ENCODE data around the gene RAB31. TPM values are rescaled to one million over a fixed set of nuclear protein-coding genes. Genes with fewer than 3 reads are reported as not detected.

RAB31 gene
- total and polyA plus RNA-seq, 3 donors from 2014 or later = 75.9 to 110 (median 81.5) TPM

DNA sequence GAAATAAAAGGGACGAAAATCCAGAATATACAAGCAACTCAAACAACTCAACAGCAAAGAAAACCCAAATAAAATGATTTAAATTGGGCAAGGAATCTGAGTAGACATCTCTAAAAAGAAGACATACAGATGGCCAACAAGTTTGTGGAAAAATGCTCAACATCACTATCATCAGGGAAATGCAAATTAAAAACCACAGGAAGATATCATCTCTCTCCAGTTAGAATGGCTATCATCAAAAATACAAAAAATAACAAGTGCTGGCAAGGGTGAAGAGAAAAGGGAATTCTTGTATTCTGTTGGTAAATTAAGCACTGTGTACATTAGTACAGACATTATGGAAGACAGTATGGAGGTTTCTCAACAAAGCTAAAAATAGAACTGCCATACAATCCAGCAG is 80.0 kb downstream of the RAB31 start:
- Histone ChIP-seq H3K27ac (no peak overlapping the region), H3K4me1 (no peaks in the 10 kb centered on the region), H3K27me3 (no peaks in the 10 kb centered on the region), H3K36me3 (ENCODE audit: low read depth, missing control alignments) (no peaks in the 10 kb centered on the region), H3K4me3 (no peak overlapping the region), H3K9me3 (no peaks in the 10 kb centered on the region)
- intact Hi-C loops (cut with DNase I; ENCODE audit: low total_unique reads) = no loop called here
- no peak for DNase-seq
- TF ChIP-seq, protein P1, sequence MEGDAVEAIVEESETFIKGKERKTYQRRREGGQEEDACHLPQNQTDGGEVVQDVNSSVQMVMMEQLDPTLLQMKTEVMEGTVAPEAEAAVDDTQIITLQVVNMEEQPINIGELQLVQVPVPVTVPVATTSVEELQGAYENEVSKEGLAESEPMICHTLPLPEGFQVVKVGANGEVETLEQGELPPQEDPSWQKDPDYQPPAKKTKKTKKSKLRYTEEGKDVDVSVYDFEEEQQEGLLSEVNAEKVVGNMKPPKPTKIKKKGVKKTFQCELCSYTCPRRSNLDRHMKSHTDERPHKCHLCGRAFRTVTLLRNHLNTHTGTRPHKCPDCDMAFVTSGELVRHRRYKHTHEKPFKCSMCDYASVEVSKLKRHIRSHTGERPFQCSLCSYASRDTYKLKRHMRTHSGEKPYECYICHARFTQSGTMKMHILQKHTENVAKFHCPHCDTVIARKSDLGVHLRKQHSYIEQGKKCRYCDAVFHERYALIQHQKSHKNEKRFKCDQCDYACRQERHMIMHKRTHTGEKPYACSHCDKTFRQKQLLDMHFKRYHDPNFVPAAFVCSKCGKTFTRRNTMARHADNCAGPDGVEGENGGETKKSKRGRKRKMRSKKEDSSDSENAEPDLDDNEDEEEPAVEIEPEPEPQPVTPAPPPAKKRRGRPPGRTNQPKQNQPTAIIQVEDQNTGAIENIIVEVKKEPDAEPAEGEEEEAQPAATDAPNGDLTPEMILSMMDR (IDR thresholded peaks at IDR 0.05) = no peak
- no peak for TF ChIP-seq POLR2A (IDR thresholded peaks at IDR 0.05)
- WGBS, 2 donors = 89 to 98% methylated on average over 1 of the region's 1 CpG

DNA sequence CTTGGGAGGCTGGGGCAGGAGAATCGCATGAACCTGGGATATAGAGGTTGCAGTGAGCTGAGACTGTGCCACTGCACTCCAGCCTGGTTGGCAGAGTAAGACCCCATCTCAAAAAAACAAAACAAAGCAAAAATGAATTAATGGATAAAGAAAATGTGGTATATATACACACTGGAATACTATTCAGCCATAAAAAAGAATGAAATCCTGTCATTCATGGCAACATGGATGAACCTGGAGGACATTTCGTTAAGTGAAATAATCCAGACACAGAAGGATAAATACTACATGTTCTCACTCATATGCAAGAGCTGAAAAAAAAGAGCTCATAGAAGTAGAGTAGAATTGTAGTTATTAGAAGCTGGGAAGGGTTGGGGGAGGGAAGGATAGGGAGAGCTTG is 80.8 kb downstream of the RAB31 start:
- WGBS, 2 donors = 95 to 97% methylated on average over 2 of the region's 2 CpGs
- intact Hi-C loops (cut with DNase I; ENCODE audit: low total_unique reads) = no loop called here
- no peak for DNase-seq
- no peak overlapping the region for H3K4me3 ChIP-seq
- H3K4me1 ChIP-seq = no peaks in the 10 kb centered on the region
- no peaks in the 10 kb centered on the region for H3K36me3 ChIP-seq (ENCODE audit: low read depth, missing control alignments)
- no peaks in the 10 kb centered on the region for H3K9me3 ChIP-seq
- TF ChIP-seq, protein P1 (IDR thresholded peaks at IDR 0.05) = no peak
- no peak for TF ChIP-seq POLR2A (IDR thresholded peaks at IDR 0.05)
- H3K27me3 ChIP-seq = no peaks in the 10 kb centered on the region
- no peak overlapping the region for H3K27ac ChIP-seq

DNA sequence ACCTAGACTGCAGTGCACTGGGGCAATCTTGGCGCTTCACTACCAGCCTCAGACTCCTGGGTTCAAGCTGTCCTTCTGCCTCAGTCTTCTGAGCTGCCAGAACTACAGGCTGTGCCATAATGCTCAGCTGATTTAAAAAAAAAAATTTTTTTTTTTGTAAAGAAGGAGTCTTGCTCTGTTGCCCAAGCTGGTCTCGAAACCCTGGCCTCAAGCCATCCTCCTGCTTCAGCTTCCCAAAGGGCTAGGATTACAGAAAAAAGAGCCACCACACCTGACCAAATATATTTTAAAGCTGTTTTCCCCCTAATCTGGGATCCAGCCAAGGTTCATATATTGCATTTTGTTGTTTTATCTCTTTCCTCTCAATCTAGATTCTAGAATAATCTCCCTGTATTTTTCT is 82.2 kb downstream of the RAB31 start:
- 73 to 78% methylated on average over 2 of the region's 2 CpGs for WGBS, 2 donors
- no peaks in the 10 kb centered on the region for H3K27me3 ChIP-seq
- no peaks in the 10 kb centered on the region for H3K9me3 ChIP-seq
- intact Hi-C loops (cut with DNase I; ENCODE audit: low total_unique reads) = no loop called here
- TF ChIP-seq, protein P1 (IDR thresholded peaks at IDR 0.05) = no peak
- no peak for TF ChIP-seq POLR2A (IDR thresholded peaks at IDR 0.05)
- H3K4me3 ChIP-seq = no peak overlapping the region
- H3K4me1 ChIP-seq = no peaks in the 10 kb centered on the region
- no peak for DNase-seq
- no peaks in the 10 kb centered on the region for H3K36me3 ChIP-seq (ENCODE audit: low read depth, missing control alignments)
- no peak overlapping the region for H3K27ac ChIP-seq

DNA sequence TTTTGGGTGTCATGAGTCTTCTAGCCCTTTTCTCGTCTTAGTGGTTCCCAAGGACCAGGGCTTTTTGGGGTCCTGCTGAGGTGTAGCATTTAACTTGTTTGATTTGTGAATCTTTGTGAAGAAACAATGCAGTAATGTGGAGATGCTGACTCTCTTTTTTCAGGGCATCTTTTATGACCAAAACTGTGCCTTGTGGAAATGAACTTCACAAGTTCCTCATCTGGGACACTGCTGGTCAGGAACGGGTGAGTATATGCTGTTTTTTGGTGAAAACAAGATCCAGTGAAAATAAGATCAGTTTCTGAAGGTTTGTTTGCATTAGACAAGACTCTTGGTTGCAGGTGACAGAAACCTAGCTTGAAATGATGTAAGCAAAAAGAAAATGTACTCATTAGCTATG is 83.9 kb downstream of the RAB31 start:
- H3K9me3 ChIP-seq = no peaks in the 10 kb centered on the region
- H3K4me3 ChIP-seq = no peak overlapping the region
- intact Hi-C loops (cut with DNase I; ENCODE audit: low total_unique reads) = no loop called here
- H3K27ac ChIP-seq = no peak overlapping the region
- DNase-seq = no peak
- no peaks in the 10 kb centered on the region for H3K36me3 ChIP-seq (ENCODE audit: low read depth, missing control alignments)
- TF ChIP-seq, protein P1 (IDR thresholded peaks at IDR 0.05) = no peak
- no peak for TF ChIP-seq POLR2A (IDR thresholded peaks at IDR 0.05)
- H3K27me3 ChIP-seq = no peaks in the 10 kb centered on the region
- no peaks in the 10 kb centered on the region for H3K4me1 ChIP-seq
- WGBS, 2 donors = 83 to 88% methylated on average over 2 of the region's 2 CpGs

DNA sequence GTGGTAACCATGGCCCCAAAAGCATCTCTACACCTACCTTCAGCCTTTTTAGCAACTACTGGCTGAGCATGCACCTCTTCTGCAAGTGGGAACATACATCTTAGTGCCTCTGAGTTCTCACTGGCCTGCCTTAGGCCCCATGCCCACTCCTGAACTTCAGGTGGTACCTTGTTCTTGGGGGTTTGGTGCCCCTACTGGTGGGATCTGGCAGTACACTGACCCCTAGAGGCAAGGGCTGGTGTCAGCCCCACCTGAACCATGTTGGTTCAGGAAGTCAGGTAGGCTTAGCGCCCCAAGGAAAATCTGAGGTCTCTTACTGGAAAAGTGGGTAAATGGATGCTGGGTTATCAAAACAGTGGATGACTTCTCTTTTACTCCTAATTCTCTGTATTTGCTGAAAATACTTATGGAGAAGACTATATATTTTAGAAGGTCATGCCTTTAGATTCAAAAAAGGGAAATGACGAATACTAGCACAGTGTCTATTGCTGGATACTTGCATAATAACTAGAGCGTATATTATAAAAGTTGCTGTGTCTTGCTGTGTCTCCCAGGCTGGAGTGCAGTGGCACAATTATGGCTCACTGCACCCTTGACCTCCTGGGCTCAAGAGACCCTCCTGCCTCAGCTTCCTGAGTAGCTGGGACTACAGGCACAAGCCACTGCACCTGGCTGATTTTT is 84.6 kb downstream of the RAB31 start:
- no peak for TF ChIP-seq POLR2A (IDR thresholded peaks at IDR 0.05)
- TF ChIP-seq, protein P1 (IDR thresholded peaks at IDR 0.05) = peak; percentile 19 to 49 (median 21)
- no peak overlapping the region for H3K27ac ChIP-seq

More for the DNA sequence above, 84.6 kb downstream of the RAB31 start:
- Histone ChIP-seq H3K27me3 (no peaks in the 10 kb centered on the region), H3K9me3 (no peaks in the 10 kb centered on the region), H3K4me1 (no peaks in the 10 kb centered on the region), H3K4me3 (no peak overlapping the region), H3K36me3 (ENCODE audit: low read depth, missing control alignments) (no peaks in the 10 kb centered on the region)
- intact Hi-C loops (cut with DNase I; ENCODE audit: low total_unique reads) = no loop called here
- no peak for DNase-seq
- WGBS, 2 donors = 92 to 95% methylated on average over 3 of the region's 3 CpGs

Measured in testis (tissue), 3 donors.